Progenitor cell of endocrine pancreas (in vitro differentiated cells): ENCODE measurements around the gene MAP1S. TPM values are rescaled to one million over a fixed set of nuclear protein-coding genes. Genes with fewer than 3 reads are reported as not detected.
A peak's percentile ranks its signal among the peaks of the same experiment; 100 is the strongest.

Experiments used
- DNase-seq: peaks from one replicate; pipeline ENCODE4 v3.0.0; 2021; ENCODE audit warnings: low spot score; ENCODE audit not compliant: unreplicated experiment
- H3K27ac Mint-ChIP-seq: 2 replicates; pipeline ENCODE4 v1.8.0; 2021; ENCODE audit warnings: mild to moderate bottlenecking, moderate library complexity, mixed read lengths
- H3K27me3 Mint-ChIP-seq: 2 replicates; pipeline ENCODE4 v1.8.0; 2021; ENCODE audit warnings: mixed read lengths
- H3K36me3 Mint-ChIP-seq: 2 replicates; pipeline ENCODE4 v1.8.0; 2022; ENCODE audit warnings: mixed read lengths; ENCODE audit not compliant: insufficient read depth
- H3K4me1 Mint-ChIP-seq: 2 replicates; pipeline ENCODE4 v1.8.0; 2021; ENCODE audit warnings: low read depth, mixed read lengths
- H3K4me3 Mint-ChIP-seq: 2 replicates; pipeline ENCODE4 v1.8.0; 2021; ENCODE audit warnings: low read depth, mild to moderate bottlenecking, moderate library complexity, mixed read lengths
- H3K9me3 Mint-ChIP-seq: 2 replicates; pipeline ENCODE4 v1.8.0; 2021; ENCODE audit warnings: low read depth, mixed read lengths
- CTCF ChIP-seq: fragments of 200-600 bp; sonication (generic); IDR thresholded peaks from one replicate; pipeline ENCODE4 v1.5.0; 2021; ENCODE audit warnings: antibody characterized with exemption, mild to moderate bottlenecking; ENCODE audit not compliant: unreplicated experiment
- total RNA-seq: library from RNA; stranded (reverse); gene quantifications from 2 replicates; pipeline ENCODE4 v1.2.1, GENCODE V29; 2021

The MAP1S gene
- total RNA-seq, 1 donor from 2014 or later, result 94.2 TPM

- no peak for DNase-seq
- Mint-ChIP-seq H3K9me3 (no peaks in the 10 kb centered on the region), H3K4me1 (peaks cover 16% of the 10 kb centered on the region), H3K27ac (peak overlapping the region; percentile 65), H3K4me3 (peak overlapping the region; percentile 80), H3K36me3 (peaks cover 3% of the 10 kb centered on the region), H3K27me3 (no peaks in the 10 kb centered on the region)
- no peak for TF ChIP-seq CTCF
These were observed 732 bp upstream of the MAP1S start for GRCh38 chr19:17718550-17718946.

- Mint-ChIP-seq H3K27ac (peak overlapping the region; percentile 84), H3K27me3 (no peaks in the 10 kb centered on the region), H3K4me1 (peaks cover 16% of the 10 kb centered on the region), H3K9me3 (no peaks in the 10 kb centered on the region), H3K4me3 (peak overlapping the region; percentile 80), H3K36me3 (peaks cover 6% of the 10 kb centered on the region)
- TF ChIP-seq CTCF, result no peak
- no peak for DNase-seq
These were observed 585 bp downstream of the MAP1S start for GRCh38 chr19:17719730-17720400.

- Mint-ChIP-seq H3K27ac (peak overlapping the region; percentile 84), H3K27me3 (no peaks in the 10 kb centered on the region), H3K9me3 (no peaks in the 10 kb centered on the region), H3K4me1 (peaks cover 16% of the 10 kb centered on the region), H3K36me3 (peaks cover 9% of the 10 kb centered on the region), H3K4me3 (peak overlapping the region; percentile 80)
- no peak for DNase-seq
- no peak for TF ChIP-seq CTCF
These were observed 1.2 kb downstream of the MAP1S start for GRCh38 chr19:17720440-17720839.

GRCh38 chr19:17721111-17721628 is 1.9 kb downstream of the MAP1S start:
- Mint-ChIP-seq H3K4me3 (peak overlapping the region; percentile 80), H3K9me3 (no peaks in the 10 kb centered on the region), H3K36me3 (peaks cover 9% of the 10 kb centered on the region), H3K27ac (no peak overlapping the region), H3K4me1 (peaks cover 16% of the 10 kb centered on the region), H3K27me3 (no peaks in the 10 kb centered on the region)
- TF ChIP-seq CTCF, result no peak
- no peak for DNase-seq

- no peak overlapping the region for H3K27ac Mint-ChIP-seq
- peaks cover 16% of the 10 kb centered on the region for H3K4me1 Mint-ChIP-seq
- no peak for TF ChIP-seq CTCF
- peaks cover 9% of the 10 kb centered on the region for H3K36me3 Mint-ChIP-seq
- no peaks in the 10 kb centered on the region for H3K9me3 Mint-ChIP-seq
- no peaks in the 10 kb centered on the region for H3K27me3 Mint-ChIP-seq
- H3K4me3 Mint-ChIP-seq, result peak overlapping the region; percentile 80
- DNase-seq, result no peak
These were observed 2.5 kb downstream of the MAP1S start for GRCh38 chr19:17721821-17722220.
